ENCODE data around the gene NUP42. TPM values are rescaled to one million over a fixed set of nuclear protein-coding genes. Genes with fewer than 3 reads are reported as not detected.

NUP42 gene
- total RNA-seq, 1 experiment from 2014 or later, result 30.3 TPM

GRCh38 chr7:23167691-23168090, 14.2 kb upstream of the NUP42 start:
- DNase-seq (ENCODE audit: low read depth, low spot score) (no peak), ATAC-seq (no peak)
- Histone ChIP-seq H3K9me3 (ENCODE audit: control insufficient read depth, insufficient read depth, low read depth, low read length) (no peaks in the 10 kb centered on the region), H3K36me3 (ENCODE audit: control insufficient read depth, insufficient read depth, low read length) (no peaks in the 10 kb centered on the region), H3K4me3 (ENCODE audit: low read depth in 2 of 2, low read length in 2 of 2) (no peak overlapping the region), H3K27ac (ENCODE audit: low read length) (no peak overlapping the region), H3K27me3 (ENCODE audit: control insufficient read depth, insufficient read depth, low read length) (no peaks in the 10 kb centered on the region), H3K4me1 (ENCODE audit: control insufficient read depth, insufficient read depth, low read length) (no peaks in the 10 kb centered on the region)
- intact Hi-C loops (cut with micrococcal nuclease; ENCODE audit: unreplicated experiment) (no loop called here), in situ Hi-C loops (cut with HindIII; ENCODE audit: low pct_unique_long_range_greater_than_20kb, low sequenced_read_pairs) (no loop called here)
- TF ChIP-seq POLR2AphosphoS5 (IDR thresholded peaks at IDR 0.05; ENCODE audit: low read depth, low read length), result no peak
- no TSS peak for BruUV-seq (replicated peaks)
- POLR2A ChIA-PET, result interaction anchor here (0.6 kb wide), 1 partner anchor 62 kb away, joined by 3 read pairs; the partner anchor contains the start of gene KLHL7
- CTCF ChIA-PET, result interaction anchor here (0.6 kb wide), 1 partner anchor 43 kb away, joined by 7 read pairs; no protein-coding TSS in a partner anchor

- Histone ChIP-seq H3K36me3 (ENCODE audit: control insufficient read depth, insufficient read depth, low read length) (no peaks in the 10 kb centered on the region), H3K27me3 (ENCODE audit: control insufficient read depth, insufficient read depth, low read length) (no peaks in the 10 kb centered on the region), H3K9me3 (ENCODE audit: control insufficient read depth, insufficient read depth, low read depth, low read length) (no peaks in the 10 kb centered on the region), H3K4me3 (ENCODE audit: low read depth in 2 of 2, low read length in 2 of 2) (no peak overlapping the region), H3K4me1 (ENCODE audit: control insufficient read depth, insufficient read depth, low read length) (no peaks in the 10 kb centered on the region), H3K27ac (ENCODE audit: low read length) (no peak overlapping the region)
- intact Hi-C loops (cut with micrococcal nuclease; ENCODE audit: unreplicated experiment), result no loop called here
- POLR2A ChIA-PET, result no interaction called here
- in situ Hi-C loops (cut with HindIII; ENCODE audit: low pct_unique_long_range_greater_than_20kb, low sequenced_read_pairs), result no loop called here
- DNase-seq (ENCODE audit: low read depth, low spot score) (no peak), ATAC-seq (no peak)
- BruUV-seq (replicated peaks), result no TSS peak
- CTCF ChIA-PET, result no interaction called here
- TF ChIP-seq POLR2AphosphoS5 (IDR thresholded peaks at IDR 0.05; ENCODE audit: low read depth, low read length) (no peak), TCF7L2 (IDR thresholded peaks at IDR 0.05; ENCODE audit: low read depth, low read length) (no peak), SIN3A (IDR thresholded peaks at IDR 0.05; ENCODE audit: borderline replicate concordance, insufficient read depth, low read depth, low read length) (no peak), CTCF (IDR thresholded peaks at IDR 0.05) (no peak), REST (IDR thresholded peaks at IDR 0.05; ENCODE audit: insufficient read depth in 1 of 2, low read depth in 2 of 2, low read length in 1 of 2) (no peak)
These were observed 13.6 kb upstream of the NUP42 start for GRCh38 chr7:23168111-23168885.

GRCh38 chr7:23175938-23176337, 5.9 kb upstream of the NUP42 start:
- POLR2A ChIA-PET, result no interaction called here
- H3K9me3 ChIP-seq (ENCODE audit: control insufficient read depth, insufficient read depth, low read depth, low read length), result no peaks in the 10 kb centered on the region
- in situ Hi-C loops (cut with HindIII; ENCODE audit: low pct_unique_long_range_greater_than_20kb, low sequenced_read_pairs), result no loop called here
- no peaks in the 10 kb centered on the region; the same call in 1 of the 2 replicates for H3K4me1 ChIP-seq (ENCODE audit: control insufficient read depth, insufficient read depth, low read length)
- ATAC-seq (no peak), DNase-seq (ENCODE audit: low read depth, low spot score) (no peak)
- H3K27ac ChIP-seq (ENCODE audit: low read length), result no peak overlapping the region
- no peak overlapping the region for H3K4me3 ChIP-seq (ENCODE audit: low read depth in 2 of 2, low read length in 2 of 2)
- TF ChIP-seq TCF7L2 (IDR thresholded peaks at IDR 0.05; ENCODE audit: low read depth, low read length) (no peak), POLR2AphosphoS5 (IDR thresholded peaks at IDR 0.05; ENCODE audit: low read depth, low read length) (no peak), SIN3A (IDR thresholded peaks at IDR 0.05; ENCODE audit: borderline replicate concordance, insufficient read depth, low read depth, low read length) (no peak), REST (IDR thresholded peaks at IDR 0.05; ENCODE audit: insufficient read depth in 1 of 2, low read depth in 2 of 2, low read length in 1 of 2) (no peak), CTCF (IDR thresholded peaks at IDR 0.05) (no peak)
- no TSS peak for BruUV-seq (replicated peaks)
- H3K36me3 ChIP-seq (ENCODE audit: control insufficient read depth, insufficient read depth, low read length), result no peaks in the 10 kb centered on the region
- no peaks in the 10 kb centered on the region for H3K27me3 ChIP-seq (ENCODE audit: control insufficient read depth, insufficient read depth, low read length)
- CTCF ChIA-PET, result interaction anchor here (0.6 kb wide), 4 partner anchors 15 to 89 kb away, joined by 3 to 10 read pairs (median 4); no protein-coding TSS in a partner anchor
- intact Hi-C loops (cut with micrococcal nuclease; ENCODE audit: unreplicated experiment), result no loop called here
